ENCODE measurements around the gene CES3. TPM values are rescaled to one million over a fixed set of nuclear protein-coding genes. Genes with fewer than 3 reads are reported as not detected.

Gene CES3
- total and polyA plus RNA-seq, 9 of the 15 experiments (the other 6 are each of a cell fraction or from before 2014, with no cell fraction given): 0.06 to 2.2 (median 0.68) TPM

DNA sequence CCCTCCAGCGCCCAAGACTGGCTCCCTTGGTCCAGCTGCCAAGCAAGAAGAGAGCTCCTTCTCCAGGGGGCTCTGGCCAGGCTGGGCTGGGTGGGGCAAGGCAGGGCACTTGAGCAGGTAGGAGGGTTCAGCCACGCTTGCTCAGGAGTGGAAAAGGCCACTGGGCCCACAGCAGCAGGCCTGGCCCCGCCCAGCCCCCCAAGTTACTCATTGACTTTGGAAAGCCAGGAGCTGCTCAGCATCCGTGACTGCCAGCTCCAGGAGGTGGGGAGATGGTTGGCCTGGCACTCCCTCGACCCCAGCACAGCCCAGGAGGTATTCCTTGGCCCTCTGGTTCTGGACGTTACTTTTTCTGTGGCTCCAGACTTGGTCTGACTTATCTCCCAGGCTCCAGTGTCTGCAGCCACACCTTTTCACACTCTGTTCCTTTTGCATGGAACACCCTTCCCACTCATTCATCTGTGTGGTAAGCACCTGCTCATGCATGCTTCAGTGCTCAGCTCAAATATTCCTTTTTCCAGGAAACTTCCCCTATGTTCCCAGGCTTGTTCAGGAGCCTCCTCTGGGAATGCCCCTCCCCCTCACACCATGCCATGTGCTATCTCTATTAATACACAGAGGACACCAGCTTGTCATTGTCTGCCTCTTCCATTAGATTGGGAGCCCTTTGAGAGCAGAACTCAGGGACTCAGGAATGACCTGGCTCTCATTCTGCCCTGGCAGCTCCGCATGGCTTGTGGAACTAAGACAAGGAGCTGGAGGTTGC is 42.1 kb upstream of the CES3 start, which contains the start of gene CDH16:
Gene CDH16, minus strand, starts transcription at position 83 of the 766 bp plus-strand sequence. CDS start 820 bp downstream, outside the sequence.
- TF ChIP-seq E2F1 (CRISPR knock-in tag; IDR thresholded peaks at IDR 0.05) (no peak), ZNF324 (CRISPR knock-in tag; IDR thresholded peaks at IDR 0.05) (no peak), NFYB (IDR thresholded peaks at IDR 0.05; ENCODE audit: extremely low read depth, insufficient read length) (no peak), NCOR1 (IDR thresholded peaks at IDR 0.05) (no peak), FOXJ3 (CRISPR knock-in tag; IDR thresholded peaks at IDR 0.05) (no peak), ZNF282 (CRISPR knock-in tag; IDR thresholded peaks at IDR 0.05) (no peak), CREB3L1 (IDR thresholded peaks at IDR 0.05; ENCODE audit: borderline replicate concordance, low read depth) (no peak), SP2 (IDR thresholded peaks at IDR 0.05; ENCODE audit: extremely low read depth, low read depth, low read length, poor library complexity, severe bottlenecking) (no peak), YBX1 (IDR thresholded peaks at IDR 0.05) (no peak), MECOM (CRISPR knock-in tag; IDR thresholded peaks at IDR 0.05) (no peak)
- Histone ChIP-seq H3K36me3 (ENCODE audit: control insufficient read depth, insufficient read depth, low read length) (no peaks in the 10 kb centered on the region), H3K4me3 (no peak within 1 kb of the TSS), H3K4me1 (replicated peaks in 1 of 2; ENCODE audit: control insufficient read depth in 2 of 2, insufficient read depth in 2 of 2, low read length in 2 of 2) (peaks cover 0 to 20% of the 10 kb centered on the region in 2 experiments; a peak in 2 of 5 replicates), H3K9me1 (ENCODE audit: control insufficient read depth, insufficient read depth, low read length) (no peaks in the 10 kb centered on the region), H3K27ac (ENCODE audit: extremely low read depth, low read depth, low read length) (no peak within 1 kb of the TSS), H3K4me2 (ENCODE audit: insufficient read depth, low read length) (no peak within 1 kb of the TSS), H3K9me3 (replicated peaks; ENCODE audit: control insufficient read depth, insufficient read depth, low read depth, low read length) (no peaks in the 10 kb centered on the region), H3K27me3 (ENCODE audit: control insufficient read depth in 2 of 2, insufficient read depth in 2 of 2, low read length in 2 of 2) (peaks cover 15 to 67% of the 10 kb centered on the region in 2 experiments; a peak in 4 of 5 replicates), H3K79me2 (ENCODE audit: control insufficient read depth, insufficient read depth, low read length) (no peaks in the 10 kb centered on the region), H2AFZ (ENCODE audit: low read depth, low read length) (no peak within 1 kb of the TSS), H4K20me1 (replicated peaks; ENCODE audit: control insufficient read depth, insufficient read depth, low read length) (no peaks in the 10 kb centered on the region; the same call in 1 of the 2 replicates), H3K9ac (ENCODE audit: insufficient read depth in 1 of 2, low read depth in 2 of 2, low read length in 2 of 2) (peak within 1 kb of the TSS in 1 of 2 experiments; percentile 48; a peak in 1 of 4 replicates)
- intact Hi-C loops (cut with micrococcal nuclease) (no loop called here), in situ Hi-C loops (cut with MboI) (no loop called here)
- 11% methylated on average over 6 of the region's 7 CpGs for WGBS (ENCODE audit: insufficient coverage, low coverage, missing lambda C conversion rate)
- FAIRE-seq: no peak
- no peak for DNase-seq (ENCODE audit: extremely low read depth in 1 of 4, low spot score in 3 of 4)
- no TSS peak for BruUV-seq (replicated peaks)
- POLR2A ChIA-PET: interaction anchor here (0.6 to 2.4 kb wide), 8 partner anchors 8 to 263 kb away, joined by 3 to 9 read pairs (median 3); no protein-coding TSS in a partner anchor
- ATAC-seq: no peak
- CTCF ChIA-PET (ENCODE audit: low intra/inter-chr PET ratio): no interaction called here

Measured in K562 (cell line).